ENCODE measurements around the gene AJAP1. TPM values are rescaled to one million over a fixed set of nuclear protein-coding genes. Genes with fewer than 3 reads are reported as not detected.

Gene AJAP1
- total RNA-seq, 1 donor from 2014 or later = 0.44 TPM

- ATAC-seq = no peak
Measured at GRCh38 chr1:4633346-4633745, 21.1 kb upstream of the AJAP1 start.

- no peak for ATAC-seq
Measured at GRCh38 chr1:4634156-4634792, 20.1 kb upstream of the AJAP1 start.

DNA sequence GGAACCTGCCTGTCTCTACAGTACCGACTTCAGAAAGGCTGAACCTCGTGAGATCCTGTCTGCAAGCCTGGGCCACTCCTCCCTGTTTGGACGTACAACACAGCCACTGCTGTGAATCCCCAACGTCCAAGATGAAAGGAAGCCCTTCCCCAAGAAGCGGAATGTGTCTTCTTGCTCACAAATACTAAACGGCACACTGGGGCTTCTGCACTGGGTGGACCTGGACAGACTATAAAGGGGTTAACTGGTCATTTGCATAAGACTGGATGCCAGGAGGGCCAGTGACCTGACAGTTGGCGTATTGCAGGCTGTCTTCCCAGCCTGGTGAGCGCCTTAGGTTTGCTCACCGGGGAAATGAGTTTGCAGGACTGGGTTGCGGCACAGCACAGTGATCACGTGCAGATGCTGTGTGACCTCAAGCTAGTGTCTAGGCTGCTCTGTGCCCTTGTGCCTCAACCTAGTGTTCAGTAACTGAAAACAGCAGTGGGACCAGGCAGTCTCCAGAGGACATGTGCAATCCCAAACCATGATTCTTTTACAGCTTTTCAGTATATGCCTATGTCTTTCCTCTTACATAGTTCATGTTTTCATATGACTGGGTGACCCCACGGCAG, 19.5 kb upstream of the AJAP1 start:
- no peak for ATAC-seq

DNA sequence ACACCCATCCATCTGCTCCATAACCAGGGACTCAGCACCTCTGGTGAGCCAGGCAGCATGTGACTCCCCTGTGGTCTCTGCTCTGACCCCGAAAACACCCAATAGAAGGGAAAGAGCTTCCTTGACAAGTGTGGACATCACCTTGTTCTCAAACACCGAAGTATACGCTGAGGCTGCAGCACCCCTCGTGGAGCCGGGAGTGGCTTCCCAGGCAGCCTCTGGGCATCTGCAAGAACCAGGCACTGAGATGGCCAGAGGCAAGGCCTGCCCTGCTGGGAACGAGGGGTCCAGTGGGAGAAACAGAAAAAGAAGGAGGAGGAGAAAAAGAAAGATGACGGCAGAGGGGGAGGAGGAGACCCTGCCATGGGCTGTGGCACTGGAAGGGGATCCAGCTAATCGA, 18.2 kb upstream of the AJAP1 start:
- no peak for ATAC-seq

DNA sequence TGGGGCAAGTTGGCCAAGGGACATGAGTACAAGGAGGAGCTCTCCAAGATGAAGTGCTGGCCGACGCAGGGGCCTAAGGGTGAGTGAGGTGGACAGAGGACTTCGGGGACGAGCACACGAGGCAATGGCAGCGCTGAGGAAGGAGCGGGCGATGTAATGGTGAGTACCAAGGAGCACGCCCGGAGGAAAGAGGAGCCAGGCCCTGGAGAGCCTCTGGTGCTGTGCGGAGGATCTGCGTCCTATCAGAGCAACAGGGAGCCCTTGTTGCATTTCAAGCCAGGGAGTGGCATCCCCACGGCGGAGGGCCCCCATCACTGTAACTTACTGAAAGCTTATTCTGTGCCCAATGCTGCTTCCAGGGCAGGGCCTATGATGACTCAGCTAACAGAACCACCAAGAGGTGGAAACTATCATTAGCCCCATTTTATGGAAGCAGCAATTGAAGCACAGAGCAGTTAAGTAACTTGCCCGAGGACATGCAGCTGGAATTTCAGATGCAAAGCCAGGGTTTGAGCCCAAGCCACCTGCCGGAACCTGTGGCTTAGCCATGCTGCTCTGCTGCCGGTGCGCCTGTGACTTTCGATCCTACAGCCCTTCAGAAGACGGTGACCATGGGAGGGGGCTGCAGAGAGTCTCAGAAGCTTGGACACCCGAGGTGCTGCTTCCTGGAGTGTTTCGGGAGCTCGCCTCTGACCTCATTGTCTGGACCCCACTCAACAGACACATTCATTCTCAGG, 17.6 kb upstream of the AJAP1 start:
- no peak for ATAC-seq

GRCh38 chr1:4637616-4638344, 16.6 kb upstream of the AJAP1 start:
- ATAC-seq = no peak

GRCh38 chr1:4638345-4638729, 16.1 kb upstream of the AJAP1 start:
- ATAC-seq = no peak

DNA sequence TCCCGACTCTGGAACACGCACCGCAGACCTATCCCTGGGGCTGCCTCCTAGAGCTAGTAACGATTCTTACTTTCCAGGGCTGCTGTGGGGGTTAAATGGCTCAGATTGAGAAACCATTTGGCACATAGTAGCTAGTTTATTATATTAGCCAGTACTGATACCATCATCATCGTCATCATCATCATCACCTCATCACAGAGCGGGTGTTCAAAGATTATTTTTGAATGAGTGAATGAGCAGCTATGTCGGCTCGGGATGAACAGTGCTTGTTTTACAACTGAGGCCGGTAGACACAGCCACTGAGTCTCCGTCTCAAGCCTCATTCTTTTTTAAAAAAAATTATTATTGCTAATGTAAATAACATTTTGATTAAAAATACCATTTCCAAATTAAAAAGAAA, 13.5 kb upstream of the AJAP1 start:
- no peak for ATAC-seq

GRCh38 chr1:4647391-4647790, 7.0 kb upstream of the AJAP1 start:
- no peak for ATAC-seq

DNA sequence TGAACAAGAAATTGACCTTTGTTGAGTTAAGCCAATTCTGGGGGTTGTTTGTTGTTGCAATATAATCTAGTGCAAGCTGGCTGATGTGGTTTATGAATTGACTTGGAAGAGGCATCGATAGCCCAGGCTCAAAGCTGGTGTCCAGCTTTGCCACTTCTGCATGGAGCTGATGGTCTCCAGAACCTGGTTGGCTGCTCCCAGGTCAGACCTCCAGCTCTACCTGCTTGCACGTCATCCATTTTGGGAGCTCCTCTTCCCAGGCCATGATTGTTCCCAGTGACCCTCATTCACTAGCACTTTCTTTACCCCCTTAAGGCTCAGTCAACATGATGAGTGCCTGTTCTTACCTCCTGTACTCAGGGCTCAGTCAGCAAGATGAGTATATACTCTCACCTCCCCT, 5.8 kb upstream of the AJAP1 start:
- ATAC-seq = no peak

GRCh38 chr1:4650481-4650880, 3.9 kb upstream of the AJAP1 start:
- peak; percentile 53 for ATAC-seq

GRCh38 chr1:4650981-4651380, 3.4 kb upstream of the AJAP1 start:
- no peak for ATAC-seq

GRCh38 chr1:4652631-4653327, 1.6 kb upstream of the AJAP1 start:
- ATAC-seq = peak; percentile 70

- ATAC-seq = no peak
Measured at GRCh38 chr1:4653328-4653660, 1.1 kb upstream of the AJAP1 start.

DNA sequence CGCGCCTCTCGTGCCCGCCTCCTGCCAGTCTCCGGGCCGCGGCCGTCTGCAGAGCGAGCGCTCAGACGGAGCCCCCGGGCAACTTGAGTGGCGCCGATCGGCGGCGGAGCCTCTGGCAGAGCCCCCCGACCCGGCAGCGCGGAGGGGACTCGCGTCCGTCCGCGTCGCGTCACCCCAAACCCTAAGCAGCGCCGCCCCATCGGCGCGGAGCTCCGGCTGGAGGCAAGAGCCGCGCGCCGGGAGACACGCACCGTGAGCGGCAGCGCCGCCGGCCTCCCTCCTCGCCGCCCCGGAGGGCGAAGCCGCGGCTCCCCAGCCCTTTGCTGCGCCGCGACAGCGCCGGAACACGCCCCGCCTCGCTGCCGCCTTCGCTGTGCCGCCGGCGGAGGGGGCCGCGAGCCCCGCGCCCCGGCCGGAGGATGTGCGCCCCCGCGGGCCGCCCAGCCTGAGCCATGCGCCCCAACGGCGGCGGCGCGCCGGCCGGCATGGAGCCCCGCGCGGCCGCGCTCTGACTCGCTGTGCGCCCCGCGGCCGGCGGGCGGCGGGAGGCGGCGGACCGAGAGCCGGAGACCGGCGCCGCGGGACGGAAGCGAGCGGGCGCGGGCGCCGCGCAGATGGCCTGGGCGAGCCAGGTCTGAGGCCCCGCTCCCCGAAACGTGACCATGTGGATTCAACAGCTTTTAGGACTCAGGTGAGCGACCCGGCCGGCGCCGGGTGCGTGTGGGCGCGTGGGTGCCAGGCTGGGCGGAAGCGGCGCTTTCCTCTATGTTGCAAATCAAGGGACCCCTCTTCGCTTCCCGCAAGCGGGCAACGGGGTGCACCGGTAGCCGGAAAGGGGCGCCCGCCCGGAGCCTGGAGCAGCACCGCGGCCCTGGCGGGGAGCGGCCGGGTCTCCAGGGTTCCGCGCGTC, 610 bp downstream of the AJAP1 start:
- ATAC-seq = no peak

DNA sequence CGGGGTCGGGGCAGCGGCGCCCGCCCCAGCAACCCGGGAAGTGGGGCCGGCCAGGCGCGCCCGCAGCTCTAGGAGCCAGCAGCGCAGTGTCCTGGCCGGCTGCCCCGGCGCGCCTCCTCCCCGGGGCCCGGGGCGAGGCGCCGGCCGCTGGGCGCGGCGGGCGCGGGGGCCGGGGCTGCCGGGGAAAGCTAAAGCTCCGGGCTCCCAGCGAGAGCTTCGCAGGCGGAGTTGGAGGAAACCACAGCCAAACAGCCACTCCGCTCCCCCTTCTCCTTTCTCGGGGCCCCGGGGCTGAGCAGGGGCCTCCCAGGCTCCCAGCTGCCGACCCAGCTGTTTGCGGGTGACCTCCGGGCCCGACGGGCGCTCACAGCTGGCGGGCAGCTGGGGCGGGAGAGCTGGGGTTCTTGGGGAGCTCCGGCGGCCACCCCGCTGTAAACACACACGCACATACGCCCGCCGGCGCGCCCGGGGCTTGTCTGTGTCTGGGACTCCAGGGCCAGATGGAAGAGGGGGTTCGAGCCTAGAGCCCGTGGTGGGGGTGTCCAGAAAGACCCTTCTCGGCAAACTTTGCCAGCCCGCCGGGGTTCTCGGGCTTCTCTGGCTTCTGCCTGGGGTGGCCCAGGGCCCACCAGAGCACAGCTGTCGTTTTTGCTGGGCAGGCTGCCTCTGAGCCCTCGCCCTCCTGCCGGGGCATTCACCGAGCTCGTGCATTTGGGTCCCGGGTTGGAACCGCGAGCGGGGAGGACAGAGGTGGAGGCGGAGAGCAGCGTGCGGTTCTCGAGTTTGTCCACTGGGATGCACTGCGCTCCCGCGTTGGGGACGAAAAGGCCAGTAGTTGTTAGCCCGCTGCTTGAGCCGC, 1.5 kb downstream of the AJAP1 start:
- peak; percentile 54 for ATAC-seq

DNA sequence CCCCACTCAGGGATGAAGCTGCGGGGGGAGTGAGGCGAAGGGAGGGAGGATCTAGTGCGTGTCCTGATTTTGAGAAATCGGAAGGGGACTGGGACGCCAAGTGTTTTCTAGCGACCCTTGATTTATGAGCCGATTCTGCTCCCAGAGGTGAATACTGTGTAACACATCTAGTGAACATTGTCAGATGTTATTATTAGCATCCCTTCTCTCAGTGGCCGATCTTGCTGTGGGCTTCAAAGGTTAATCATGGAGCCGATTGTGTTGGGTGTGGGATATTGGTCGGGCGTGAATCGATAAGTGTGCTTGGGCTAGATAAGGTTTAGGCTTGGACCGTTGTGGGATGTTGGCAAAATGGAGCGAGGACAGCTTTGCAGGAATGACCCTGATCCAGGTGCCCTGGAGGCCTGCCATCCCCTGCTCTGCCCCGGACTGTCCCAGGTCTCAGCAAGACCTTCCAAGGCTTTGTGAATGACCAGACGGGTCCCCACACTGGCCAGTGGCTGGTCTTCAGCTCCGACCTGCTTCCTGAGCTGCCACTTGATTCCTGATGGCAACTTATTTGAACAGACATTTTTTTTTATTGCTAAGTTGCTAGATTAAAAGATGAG, 2.2 kb downstream of the AJAP1 start:
- ATAC-seq = no peak

- no peak for ATAC-seq
Measured at GRCh38 chr1:4657244-4657789, 2.9 kb downstream of the AJAP1 start.

DNA sequence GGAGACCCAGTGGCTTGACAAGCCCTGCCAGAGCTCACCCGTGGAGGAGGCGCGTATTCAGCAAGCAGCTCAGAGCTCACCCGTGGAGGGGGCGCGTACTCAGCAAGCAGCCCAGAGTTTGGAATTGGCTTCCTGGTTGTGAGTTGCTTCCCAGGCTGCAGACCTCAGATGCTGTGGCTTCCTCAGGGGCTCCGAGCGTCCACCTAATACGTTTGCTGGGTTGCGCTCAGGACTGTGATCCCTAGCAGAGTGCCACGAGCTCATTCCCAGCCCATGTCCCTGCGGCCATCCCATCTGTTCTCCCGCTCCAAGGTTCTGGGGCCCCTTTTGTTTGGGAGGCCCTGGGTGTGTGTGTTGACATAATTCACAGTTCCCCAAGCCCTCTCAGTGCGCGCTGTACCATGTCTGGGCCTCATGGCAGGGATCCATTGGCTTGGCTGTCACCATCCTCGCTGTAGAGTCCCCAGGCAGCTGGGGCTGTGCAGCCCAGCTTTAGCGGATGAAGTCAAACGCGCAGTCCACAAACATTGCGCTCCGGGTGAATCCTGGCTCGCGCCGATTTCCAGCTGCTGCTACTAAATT, 3.6 kb downstream of the AJAP1 start:
- no peak for ATAC-seq

All from esophagus mucosa (tissue), 1 donor.